Transverse colon (tissue), 4 donors: ENCODE data around the gene HOXB6. TPM values are rescaled to one million over a fixed set of nuclear protein-coding genes. Genes with fewer than 3 reads are reported as not detected.
A peak's percentile ranks its signal among the peaks of the same experiment; 100 is the strongest.

ENCODE experiments used
- DNase-seq: peaks from one replicate; pipeline ENCODE4 v3.0.0-alpha.2; 2019
- H3K27ac ChIP-seq, 4 donors: fragments of 200-600 bp; sonication (generic); 2 replicates each; pipeline ENCODE4 v1.5.1; 2016 to 2018; ENCODE audit warnings: inconsistent platforms in 4 of 4
- H3K27me3 ChIP-seq: fragments of 200-600 bp; sonication (generic); 2 replicates; pipeline ENCODE4 v1.5.1; 2017; ENCODE audit warnings: inconsistent platforms
- H3K36me3 ChIP-seq, 4 donors: fragments of 200-600 bp; sonication (generic); 2 replicates each; pipeline ENCODE4 v1.5.1; 2017 to 2019; ENCODE audit warnings: inconsistent platforms in 4 of 4
- H3K4me1 ChIP-seq, 4 donors: fragments of 200-600 bp; sonication (generic); 2 replicates each; pipeline ENCODE4 v1.5.1; 2017 to 2020; ENCODE audit warnings: inconsistent platforms in 4 of 4
- H3K4me3 ChIP-seq, 4 donors: fragments of 200-600 bp; sonication (generic); 1 replicate in 1 of 4; 2 replicates in 3 of 4; pipeline versions ENCODE4 v1.5.1 to v1.6.1; 2017 to 2019; ENCODE audit warnings: inconsistent platforms in 4 of 4
- H3K9me3 ChIP-seq, 2 donors: fragments of 200-600 bp; sonication (generic); 2 replicates each; pipeline ENCODE4 v1.5.1; 2017 to 2019; ENCODE audit warnings: inconsistent platforms in 2 of 2
- EP300 ChIP-seq: sonication (generic); formaldehyde crosslinking; IDR thresholded peaks from one replicate; pipeline ENCODE4 v1.6.1; 2017; ENCODE audit warnings: antibody characterized with exemption, low read depth
- POLR2A ChIP-seq: fragments of 450-650 bp; IDR thresholded peaks from one replicate; pipeline ENCODE4 v1.6.1; 2016; ENCODE audit warnings: antibody characterized with exemption, mild to moderate bottlenecking, moderate library complexity
- POLR2AphosphoS5 ChIP-seq, 3 donors: sonication (generic); formaldehyde crosslinking; IDR thresholded peaks; one replicate each; pipeline ENCODE4 v1.6.1; 2016; ENCODE audit warnings: antibody characterized with exemption in 3 of 3
- WGBS, 2 donors: methylation state at CpG; one replicate each; pipeline ENCODE4 v1.1.5; 2018; ENCODE audit warnings: low coverage in 1 of 2; 5-methylcytosine and 5-hydroxymethylcytosine counted together
- in situ Hi-C, 4 donors: fragments of 200-750 bp; cut with MboI; loops; one replicate each; pipeline versions ENCODE4 v1.15.0 to v1.15.1; 2017; ENCODE audit warnings: low sequenced_read_pairs in 3 of 4, low pct_ligation_motif_present in 1 of 4, low pct_unique_long_range_greater_than_20kb in 1 of 4
- intact Hi-C: fragments of 100-400 bp; cut with DNase I; formaldehyde crosslinking; loops from one replicate; pipeline ENCODE4 v1.15.1; 2023; ENCODE audit warnings: low total_unique reads
- total RNA-seq, 4 donors: library from RNA; depleted of rRNA; stranded (reverse); fragments of >200 nt; gene quantifications; one replicate each; pipeline ENCODE4 v1.1.0, GENCODE V29; 2016
- TF ChIP-seq, protein P1 (sequence below), 5 experiments: fragments of 200-600 bp in 3 of 5; fragments of 450-650 bp in 2 of 5; sonication (generic) in 3 of 5; IDR thresholded peaks; 1 replicate in 2 of 5; 2 replicates in 3 of 5; pipeline ENCODE4 v1.5.1; 2016 to 2017; ENCODE audit warnings: antibody characterized with exemption in 5 of 5, inconsistent platforms in 3 of 5, mild to moderate bottlenecking in 2 of 5, moderate library complexity in 1 of 5

Gene HOXB6
- total RNA-seq, 4 donors from 2014 or later, result 42.7 to 78.4 (median 62.5) TPM

DNA sequence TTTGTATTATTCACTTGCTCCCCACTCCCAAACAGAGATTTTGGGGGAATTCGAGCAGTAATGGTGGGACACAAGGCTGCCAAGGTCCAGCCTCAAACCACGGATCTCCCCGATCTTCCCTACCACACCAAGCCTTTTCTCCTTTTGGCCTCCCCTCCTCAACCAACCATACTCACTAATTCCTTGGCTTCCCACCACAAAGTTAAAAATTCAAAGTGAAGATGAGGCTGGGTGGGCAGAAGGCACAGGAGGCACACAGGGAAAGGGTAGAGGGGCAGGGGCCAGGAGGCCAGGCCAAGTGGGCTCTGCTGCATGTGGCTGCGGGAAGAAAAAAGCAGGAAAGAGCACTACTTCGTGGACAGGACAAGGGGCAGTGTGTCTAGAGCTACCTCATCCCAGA is 41.9 kb downstream of the HOXB6 start:
- intact Hi-C loops (no loop called here), in situ Hi-C loops (no loop called here)
- Histone ChIP-seq H3K4me3 (no peak overlapping the region), H3K9me3 (no peaks in the 10 kb centered on the region), H3K27ac (peak overlapping the region; percentile 89 to 95 (median 94)), H3K27me3 (no peaks in the 10 kb centered on the region), H3K4me1 (peaks cover 48 to 95% (median 70%) of the 10 kb centered on the region in 4 donors), H3K36me3 (no peaks in the 10 kb centered on the region)
- TF ChIP-seq POLR2A (no peak), POLR2AphosphoS5 (IDR thresholded peaks at IDR 0.05) (no peak), EP300 (no peak)
- TF ChIP-seq, protein P1, sequence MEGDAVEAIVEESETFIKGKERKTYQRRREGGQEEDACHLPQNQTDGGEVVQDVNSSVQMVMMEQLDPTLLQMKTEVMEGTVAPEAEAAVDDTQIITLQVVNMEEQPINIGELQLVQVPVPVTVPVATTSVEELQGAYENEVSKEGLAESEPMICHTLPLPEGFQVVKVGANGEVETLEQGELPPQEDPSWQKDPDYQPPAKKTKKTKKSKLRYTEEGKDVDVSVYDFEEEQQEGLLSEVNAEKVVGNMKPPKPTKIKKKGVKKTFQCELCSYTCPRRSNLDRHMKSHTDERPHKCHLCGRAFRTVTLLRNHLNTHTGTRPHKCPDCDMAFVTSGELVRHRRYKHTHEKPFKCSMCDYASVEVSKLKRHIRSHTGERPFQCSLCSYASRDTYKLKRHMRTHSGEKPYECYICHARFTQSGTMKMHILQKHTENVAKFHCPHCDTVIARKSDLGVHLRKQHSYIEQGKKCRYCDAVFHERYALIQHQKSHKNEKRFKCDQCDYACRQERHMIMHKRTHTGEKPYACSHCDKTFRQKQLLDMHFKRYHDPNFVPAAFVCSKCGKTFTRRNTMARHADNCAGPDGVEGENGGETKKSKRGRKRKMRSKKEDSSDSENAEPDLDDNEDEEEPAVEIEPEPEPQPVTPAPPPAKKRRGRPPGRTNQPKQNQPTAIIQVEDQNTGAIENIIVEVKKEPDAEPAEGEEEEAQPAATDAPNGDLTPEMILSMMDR (IDR thresholded peaks at IDR 0.05), result no peak
- DNase-seq, result no peak
- WGBS, 2 donors, result 69% methylated on average over 5 of the region's 5 CpGs; no CpG with 5 or more reads in 1 of the 2 donors

DNA sequence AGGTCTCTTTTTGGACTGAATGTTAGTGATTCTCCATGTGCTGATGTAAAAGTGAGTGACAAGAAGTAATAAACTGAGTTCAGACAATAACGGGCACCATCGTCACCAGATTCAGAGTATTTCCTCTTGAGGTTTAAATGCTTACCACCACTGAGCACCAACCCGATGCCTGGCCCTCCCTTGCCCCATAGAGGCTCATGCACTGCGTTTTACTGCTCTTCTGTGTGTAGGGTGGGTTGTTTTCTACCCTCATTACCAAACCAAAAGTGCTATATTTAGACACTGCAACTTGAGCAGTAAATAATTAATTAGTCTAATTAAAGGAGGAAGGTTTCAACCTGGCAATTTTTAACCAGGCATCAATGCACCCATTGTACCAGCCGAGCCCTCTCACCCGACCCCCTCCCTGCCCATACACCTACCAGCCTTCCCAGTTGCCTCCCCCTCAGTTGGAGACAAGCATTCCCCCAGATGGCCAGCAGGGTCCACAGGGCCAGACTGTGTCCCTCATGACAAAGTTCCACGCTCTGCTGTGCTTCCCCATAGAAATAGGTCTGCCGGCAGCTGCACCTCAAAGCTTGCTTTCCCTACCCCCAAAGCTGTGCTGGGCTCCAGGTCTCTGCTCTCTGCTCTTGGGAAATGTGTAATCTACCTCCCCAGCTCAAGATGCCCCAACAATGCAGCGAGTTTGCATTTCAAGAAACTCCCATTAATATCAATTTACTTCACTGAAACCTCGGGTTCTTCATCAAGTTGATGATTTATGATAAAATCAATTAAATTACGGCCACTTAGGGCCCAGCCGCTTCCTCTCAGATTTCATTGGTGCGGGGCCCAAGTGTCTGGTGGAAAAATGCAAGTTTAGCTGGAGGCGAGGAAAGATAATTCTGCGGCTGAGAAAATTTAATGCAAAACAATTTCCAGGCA is 42.6 kb downstream of the HOXB6 start:
- no peaks in the 10 kb centered on the region for H3K27me3 ChIP-seq
- no peak for TF ChIP-seq POLR2AphosphoS5 (IDR thresholded peaks at IDR 0.05)
- TF ChIP-seq POLR2A, result no peak
- TF ChIP-seq EP300, result no peak
- TF ChIP-seq, protein P1 (IDR thresholded peaks at IDR 0.05), result peak in 2 of 5 experiments; percentile 24 to 29
- H3K4me1 ChIP-seq, result peaks cover 48 to 95% (median 70%) of the 10 kb centered on the region in 4 donors
- no peaks in the 10 kb centered on the region for H3K9me3 ChIP-seq
- DNase-seq, result no peak
- no peaks in the 10 kb centered on the region for H3K36me3 ChIP-seq
- intact Hi-C loops (no loop called here), in situ Hi-C loops (no loop called here)
- no peak overlapping the region for H3K4me3 ChIP-seq
- H3K27ac ChIP-seq, result peak overlapping the region; percentile 89 to 95 (median 94)
- WGBS, 2 donors, result 58 to 63% methylated on average over 6 to 15 of the region's 15 CpGs

DNA sequence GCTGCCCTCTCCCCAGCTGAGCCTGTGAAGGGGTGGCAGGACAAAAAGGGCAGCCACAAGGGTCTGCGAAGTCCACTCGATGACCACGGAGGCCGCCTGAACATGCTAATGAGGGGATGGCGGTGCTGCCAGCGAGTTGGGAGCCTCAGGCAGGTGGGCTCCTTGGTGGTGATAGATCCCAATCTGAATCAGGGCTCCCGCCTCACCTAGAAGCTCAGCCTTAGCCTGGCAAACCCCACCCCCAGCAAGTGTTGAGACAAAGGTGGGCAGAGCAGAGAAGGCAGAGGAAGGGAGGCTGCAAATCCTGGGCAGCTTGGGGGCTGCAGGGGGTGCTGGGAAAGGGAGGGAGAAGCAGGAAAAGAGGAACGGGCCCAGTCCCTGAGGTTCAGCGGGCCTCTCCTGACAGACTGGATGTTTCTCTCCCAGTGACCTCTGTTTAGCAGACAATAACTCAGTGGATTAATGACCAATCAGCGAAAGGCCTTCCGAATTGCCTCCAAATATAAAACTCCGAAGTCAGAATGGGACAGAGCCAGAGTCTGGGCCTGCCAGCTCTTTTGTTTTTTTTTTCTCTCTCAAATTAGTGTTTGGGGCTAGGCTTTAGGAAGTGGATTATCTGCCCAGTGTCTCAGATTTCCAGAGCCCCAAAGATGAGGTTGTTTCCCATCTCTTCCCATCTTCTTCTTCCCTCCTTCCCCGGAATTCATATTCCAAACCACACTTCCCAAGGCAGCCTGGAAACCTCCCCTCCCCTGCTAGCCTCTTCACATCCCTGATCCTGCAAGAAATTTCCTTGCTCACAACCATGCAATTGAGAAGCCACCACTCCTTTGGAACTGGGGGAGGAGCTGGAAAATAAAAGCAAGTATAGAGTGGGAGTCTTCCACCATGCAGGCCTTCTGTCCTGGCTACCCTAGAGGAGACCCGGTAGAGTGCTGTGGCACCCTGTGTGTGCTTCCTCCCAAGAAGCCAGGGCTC is 44.7 kb downstream of the HOXB6 start:
- H3K4me1 ChIP-seq, result peaks cover 43 to 95% (median 74%) of the 10 kb centered on the region in 4 donors
- no peaks in the 10 kb centered on the region for H3K36me3 ChIP-seq
- 29 to 68% methylated on average over 1 to 14 of the region's 14 CpGs for WGBS, 2 donors
- H3K4me3 ChIP-seq, result no peak overlapping the region
- peak overlapping the region; percentile 89 to 95 (median 94) for H3K27ac ChIP-seq
- in situ Hi-C loops (no loop called here), intact Hi-C loops (no loop called here)
- H3K9me3 ChIP-seq, result no peaks in the 10 kb centered on the region
- no peak for DNase-seq
- H3K27me3 ChIP-seq, result no peaks in the 10 kb centered on the region
- TF ChIP-seq EP300 (no peak), POLR2AphosphoS5 (IDR thresholded peaks at IDR 0.05) (peak in 1 of 3 donors; percentile 21)
- TF ChIP-seq, protein P1 (IDR thresholded peaks at IDR 0.05), result no peak
